ENCODE measurements around the gene KCNB1. TPM values are rescaled to one million over a fixed set of nuclear protein-coding genes. Genes with fewer than 3 reads are reported as not detected.

Gene KCNB1
- total RNA-seq, result 10 to 100 TPM in 2 of 4 donors, 1 to 10 TPM in 1, under 1 TPM in 1; 0.29 to 32.5 (median 7.0) TPM

DNA sequence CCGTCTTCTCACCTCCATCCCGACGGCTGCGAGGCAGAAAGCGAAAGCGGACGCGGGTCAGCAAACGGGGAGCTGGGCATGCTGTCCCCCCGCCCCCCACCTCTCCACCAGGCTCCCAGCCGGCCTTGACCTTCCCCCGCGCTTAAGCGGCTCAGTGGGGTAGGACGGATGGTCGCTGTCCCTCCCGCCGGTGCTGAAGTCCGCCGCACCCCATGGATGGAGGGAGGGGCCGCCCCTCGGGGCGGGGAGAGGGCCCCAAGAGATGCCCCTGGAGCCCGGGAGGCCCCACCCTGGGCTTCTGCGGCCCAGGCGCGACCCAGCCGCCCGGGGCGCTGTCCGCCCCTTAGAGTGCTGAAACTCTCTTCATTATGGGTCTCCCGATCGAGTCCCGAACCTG lies at the start of gene KCNB1:
KCNB1 (minus strand) TSS at position 48 of the 397 bp plus-strand sequence. CDS start 188 bp downstream, outside the sequence.
- Histone ChIP-seq H3K27me3 (no peaks in the 10 kb centered on the region), H3K4me1 (peaks cover 0 to 3% of the 10 kb centered on the region in 2 donors), H3K27ac (peak within 1 kb of the TSS; percentile 51 to 84), H3K4me3 (peak within 1 kb of the TSS; percentile 31 to 51), H3K36me3 (no peaks in the 10 kb centered on the region), H3K9me3 (no peaks in the 10 kb centered on the region)
- TF ChIP-seq POLR2A (IDR thresholded peaks at IDR 0.05) (no peak), CTCF (IDR thresholded peaks at IDR 0.05) (peak in 3 of 4 experiments; percentile 6 to 15 (median 10))
- intact Hi-C loops (cut with DNase I; ENCODE audit: low total_unique reads), result no loop called here
- peak; percentile 81 to 82 for DNase-seq

GRCh38 chr20:49529470-49529869 lies 47.0 kb upstream of the KCNB1 start:
- no peaks in the 10 kb centered on the region for H3K9me3 ChIP-seq
- no peak for DNase-seq
- no peaks in the 10 kb centered on the region for H3K4me1 ChIP-seq
- no peak for TF ChIP-seq CTCF (IDR thresholded peaks at IDR 0.05)
- no peak for TF ChIP-seq POLR2A (IDR thresholded peaks at IDR 0.05)
- no peaks in the 10 kb centered on the region for H3K36me3 ChIP-seq
- H3K4me3 ChIP-seq, result no peak overlapping the region
- no peaks in the 10 kb centered on the region for H3K27me3 ChIP-seq
- intact Hi-C loops (cut with DNase I; ENCODE audit: low total_unique reads), result no loop called here
- H3K27ac ChIP-seq, result no peak overlapping the region

DNA sequence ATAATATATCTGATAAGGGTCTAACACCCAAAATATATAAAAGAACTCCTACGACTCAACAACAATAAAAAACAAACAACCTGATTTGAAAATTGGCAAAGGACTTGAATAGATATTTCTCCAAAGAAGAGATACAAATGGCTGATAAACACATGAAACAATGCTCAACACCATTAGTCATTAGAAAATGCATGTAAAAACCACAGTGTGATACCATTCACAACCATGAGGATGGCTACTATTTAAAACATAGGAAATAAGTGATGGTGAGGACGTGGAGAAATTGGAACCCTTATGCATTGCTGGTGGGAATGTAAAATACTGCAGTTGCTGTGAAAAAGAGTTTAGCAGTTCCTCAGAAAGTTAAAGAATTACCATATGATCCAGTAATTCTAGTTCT lies 44.1 kb upstream of the KCNB1 start:
- TF ChIP-seq POLR2A (IDR thresholded peaks at IDR 0.05) (no peak), CTCF (IDR thresholded peaks at IDR 0.05) (no peak)
- intact Hi-C loops (cut with DNase I; ENCODE audit: low total_unique reads), result no loop called here
- no peaks in the 10 kb centered on the region for H3K36me3 ChIP-seq

GRCh38 chr20:49526056-49526455 lies 43.6 kb upstream of the KCNB1 start:
- TF ChIP-seq POLR2A (IDR thresholded peaks at IDR 0.05) (no peak), CTCF (IDR thresholded peaks at IDR 0.05) (no peak)
- no peak overlapping the region for H3K4me3 ChIP-seq
- DNase-seq, result no peak
- no peaks in the 10 kb centered on the region for H3K27me3 ChIP-seq
- no peaks in the 10 kb centered on the region for H3K36me3 ChIP-seq
- H3K9me3 ChIP-seq, result no peaks in the 10 kb centered on the region
- no peak overlapping the region for H3K27ac ChIP-seq
- intact Hi-C loops (cut with DNase I; ENCODE audit: low total_unique reads), result no loop called here
- H3K4me1 ChIP-seq, result no peaks in the 10 kb centered on the region

More for the DNA sequence above, 44.1 kb upstream of the KCNB1 start:
- Histone ChIP-seq H3K27me3 (no peaks in the 10 kb centered on the region), H3K4me1 (no peaks in the 10 kb centered on the region), H3K4me3 (no peak overlapping the region), H3K27ac (no peak overlapping the region), H3K9me3 (no peaks in the 10 kb centered on the region)
- no peak for DNase-seq

DNA sequence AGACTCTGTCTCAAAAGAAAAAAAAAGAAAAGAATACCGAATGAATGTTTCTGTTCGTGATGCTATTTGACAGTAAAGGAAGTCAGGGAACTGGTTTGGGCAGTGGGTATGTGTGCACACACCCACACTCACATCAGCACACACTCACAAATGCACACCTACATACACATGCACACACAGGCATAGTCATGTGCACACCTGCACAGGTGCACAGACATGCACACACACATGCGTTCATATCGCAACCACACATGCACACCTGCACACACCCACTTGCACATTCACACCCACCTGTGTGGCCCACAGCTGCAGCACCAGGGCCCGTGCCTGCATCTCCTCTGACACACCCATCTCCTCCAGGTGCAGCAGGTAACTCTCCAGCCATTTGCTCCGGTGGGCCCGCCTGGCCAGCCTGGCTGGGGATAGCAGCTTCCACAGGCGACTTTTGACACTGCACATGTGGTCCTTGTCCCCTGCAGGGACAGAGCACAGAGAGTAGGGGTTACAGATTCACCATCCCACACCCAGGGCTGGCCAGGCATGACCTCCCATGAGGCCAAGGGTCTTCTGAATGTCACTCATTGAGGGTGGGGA lies 41.4 kb upstream of the KCNB1 start:
- Histone ChIP-seq H3K27me3 (no peaks in the 10 kb centered on the region), H3K4me1 (no peaks in the 10 kb centered on the region), H3K27ac (no peak overlapping the region), H3K4me3 (no peak overlapping the region), H3K9me3 (no peaks in the 10 kb centered on the region), H3K36me3 (no peaks in the 10 kb centered on the region)
- intact Hi-C loops (cut with DNase I; ENCODE audit: low total_unique reads), result no loop called here
- DNase-seq, result no peak
- no peak for TF ChIP-seq CTCF (IDR thresholded peaks at IDR 0.05)
- no peak for TF ChIP-seq POLR2A (IDR thresholded peaks at IDR 0.05)

All from uterus (tissue), 4 donors.